ENCODE measurements around the gene ADCY1. TPM values are rescaled to one million over a fixed set of nuclear protein-coding genes. Genes with fewer than 3 reads are reported as not detected.

The ADCY1 gene
- total RNA-seq, 6 experiments from 2014 or later, result 0.20 TPM; not detected in 5

GRCh38 chr7:45712057-45712689, 138.0 kb downstream of the ADCY1 start:
- H3K9me3 Mint-ChIP-seq, result no peaks in the 10 kb centered on the region
- H3K4me3 Mint-ChIP-seq, result no peak overlapping the region
- peaks cover 7% of the 10 kb centered on the region for H3K4me1 Mint-ChIP-seq (ENCODE audit: low read depth)

GRCh38 chr7:45712872-45713668, 138.9 kb downstream of the ADCY1 start:
- H3K27ac Mint-ChIP-seq, result no peak overlapping the region
- peaks cover 7% of the 10 kb centered on the region for H3K4me1 Mint-ChIP-seq (ENCODE audit: low read depth)
- H3K36me3 Mint-ChIP-seq (ENCODE audit: low read depth), result no peaks in the 10 kb centered on the region
- no peak overlapping the region for H3K4me3 Mint-ChIP-seq
- DNase-seq, result no peak
- no peak for TF ChIP-seq CTCF (IDR thresholded peaks at IDR 0.05)
- peaks cover 22% of the 10 kb centered on the region for H3K27me3 Mint-ChIP-seq (ENCODE audit: insufficient read depth)
- no peaks in the 10 kb centered on the region for H3K9me3 Mint-ChIP-seq

More at GRCh38 chr7:45712057-45712689, 138.0 kb downstream of the ADCY1 start:
- peaks cover 25% of the 10 kb centered on the region for H3K27me3 Mint-ChIP-seq (ENCODE audit: insufficient read depth)
- no peaks in the 10 kb centered on the region for H3K36me3 Mint-ChIP-seq (ENCODE audit: low read depth)
- TF ChIP-seq CTCF (IDR thresholded peaks at IDR 0.05), result no peak
- no peak for DNase-seq
- no peak overlapping the region for H3K27ac Mint-ChIP-seq

- H3K9me3 Mint-ChIP-seq, result no peaks in the 10 kb centered on the region
- no peak overlapping the region for H3K4me3 Mint-ChIP-seq
- no peak for TF ChIP-seq CTCF (IDR thresholded peaks at IDR 0.05)
- H3K36me3 Mint-ChIP-seq (ENCODE audit: low read depth), result no peaks in the 10 kb centered on the region
- no peak for DNase-seq
- peaks cover 19% of the 10 kb centered on the region for H3K27me3 Mint-ChIP-seq (ENCODE audit: insufficient read depth)
- no peak overlapping the region for H3K27ac Mint-ChIP-seq
- H3K4me1 Mint-ChIP-seq (ENCODE audit: low read depth), result peaks cover 7% of the 10 kb centered on the region
Measured at GRCh38 chr7:45713669-45714520, 139.7 kb downstream of the ADCY1 start.

GRCh38 chr7:45714521-45714820, 140.3 kb downstream of the ADCY1 start:
- peaks cover 18% of the 10 kb centered on the region for H3K27me3 Mint-ChIP-seq (ENCODE audit: insufficient read depth)
- no peak overlapping the region for H3K27ac Mint-ChIP-seq
- no peaks in the 10 kb centered on the region for H3K9me3 Mint-ChIP-seq
- no peak for DNase-seq
- TF ChIP-seq CTCF (IDR thresholded peaks at IDR 0.05), result no peak
- peaks cover 6% of the 10 kb centered on the region for H3K4me1 Mint-ChIP-seq (ENCODE audit: low read depth)
- no peaks in the 10 kb centered on the region for H3K36me3 Mint-ChIP-seq (ENCODE audit: low read depth)
- no peak overlapping the region for H3K4me3 Mint-ChIP-seq

GRCh38 chr7:45715471-45716352, 141.5 kb downstream of the ADCY1 start:
- DNase-seq, result no peak
- no peak overlapping the region for H3K4me3 Mint-ChIP-seq
- H3K4me1 Mint-ChIP-seq (ENCODE audit: low read depth), result no peaks in the 10 kb centered on the region
- no peak for TF ChIP-seq CTCF (IDR thresholded peaks at IDR 0.05)
- no peak overlapping the region for H3K27ac Mint-ChIP-seq
- H3K36me3 Mint-ChIP-seq (ENCODE audit: low read depth), result no peaks in the 10 kb centered on the region
- H3K27me3 Mint-ChIP-seq (ENCODE audit: insufficient read depth), result peaks cover 15% of the 10 kb centered on the region
- no peaks in the 10 kb centered on the region for H3K9me3 Mint-ChIP-seq
